Calu3 (cell line): ENCODE results near the gene DOK5. TPM values are rescaled to one million over a fixed set of nuclear protein-coding genes. Genes with fewer than 3 reads are reported as not detected.

ENCODE experiments used
- BruUV-seq: library from RNA; stranded (reverse); fragments of 400-500 nt; replicated peaks from 2 replicates; lab custom pipeline; 2021; lab: Mats Ljungman, UMichigan
- CTCF ChIA-PET: fragments of 300-600 bp; sonication (Branson Sonifier 250); formaldehyde crosslinking; loops from one replicate; lab custom pipeline; 2022; ENCODE audit warnings: antibody characterized with exemption; lab: Charles Lee
- DNase-seq: peaks from one replicate; pipeline ENCODE4 v3.0.0; 2022
- H3K27ac Mint-ChIP-seq: one replicate; pipeline ENCODE4 v1.8.0; 2022; ENCODE audit warnings: mixed read lengths; ENCODE audit not compliant: unreplicated experiment
- H3K27me3 Mint-ChIP-seq: one replicate; pipeline ENCODE4 v1.8.0; 2022; ENCODE audit warnings: mixed read lengths; ENCODE audit not compliant: unreplicated experiment
- H3K36me3 Mint-ChIP-seq: one replicate; pipeline ENCODE4 v1.8.0; 2022; ENCODE audit warnings: mild to moderate bottlenecking, moderate library complexity, mixed read lengths; ENCODE audit not compliant: insufficient read depth, unreplicated experiment
- H3K4me1 Mint-ChIP-seq: one replicate; pipeline ENCODE4 v1.8.0; 2022; ENCODE audit warnings: mild to moderate bottlenecking, low read depth, mixed read lengths; ENCODE audit not compliant: unreplicated experiment
- H3K4me3 Mint-ChIP-seq: one replicate; pipeline ENCODE4 v1.8.0; 2022; ENCODE audit warnings: mild to moderate bottlenecking, low read depth, moderate library complexity, mixed read lengths; ENCODE audit not compliant: unreplicated experiment
- H3K9me3 Mint-ChIP-seq: one replicate; pipeline ENCODE4 v1.8.0; 2022; ENCODE audit warnings: low read depth, mixed read lengths; ENCODE audit not compliant: unreplicated experiment
- intact Hi-C: fragments of 100-400 bp; cut with micrococcal nuclease; formaldehyde crosslinking; loops from one replicate; pipeline ENCODE4 v1.10.0; 2022; ENCODE audit not compliant: unreplicated experiment
- total RNA-seq: library from RNA; stranded (reverse); gene quantifications from 2 replicates; pipeline ENCODE4 v1.2.3, GENCODE V29; 2022
- TF ChIP-seq, protein P1 (sequence below): fragments of 200-600 bp; IDR thresholded peaks from one replicate; pipeline ENCODE4 v1.8.0; 2022; ENCODE audit warnings: antibody characterized with exemption; ENCODE audit not compliant: unreplicated experiment

Gene DOK5
- total RNA-seq, 1 experiment from 2014 or later: 0.17 TPM

DNA sequence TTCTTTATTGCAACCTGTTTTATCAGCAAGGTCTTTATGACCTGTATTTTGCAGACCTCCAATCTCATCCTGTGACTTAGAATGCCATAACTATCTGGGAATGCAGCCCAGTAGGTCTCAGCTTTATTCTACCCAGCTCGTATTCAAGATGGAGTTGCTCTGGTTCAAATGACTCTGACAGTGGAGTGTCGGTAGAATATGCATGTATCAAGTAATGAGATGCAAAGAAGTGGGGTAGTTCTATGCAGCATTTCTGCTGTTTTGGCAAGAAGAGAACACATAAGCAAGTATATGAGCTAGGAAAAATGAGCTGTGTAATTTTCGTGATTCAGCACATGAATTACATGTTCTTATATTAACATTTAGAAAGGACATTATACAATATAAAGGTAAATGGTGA, 185.9 kb downstream of the DOK5 start:
- Mint-ChIP-seq H3K27ac (no peak overlapping the region), H3K36me3 (no peaks in the 10 kb centered on the region), H3K9me3 (no peaks in the 10 kb centered on the region), H3K4me3 (no peak overlapping the region), H3K4me1 (no peaks in the 10 kb centered on the region), H3K27me3 (peaks cover 86% of the 10 kb centered on the region)
- CTCF ChIA-PET: interaction anchor here (1.2 kb wide), 1 partner anchor 11 kb away, joined by 3 read pairs; no protein-coding TSS in a partner anchor
- no peak for DNase-seq
- intact Hi-C loops: loop anchor here (10.0 kb wide), 1 partner anchor 1684 kb away; no protein-coding TSS in a partner anchor
- no TSS peak for BruUV-seq
- TF ChIP-seq, protein P1, sequence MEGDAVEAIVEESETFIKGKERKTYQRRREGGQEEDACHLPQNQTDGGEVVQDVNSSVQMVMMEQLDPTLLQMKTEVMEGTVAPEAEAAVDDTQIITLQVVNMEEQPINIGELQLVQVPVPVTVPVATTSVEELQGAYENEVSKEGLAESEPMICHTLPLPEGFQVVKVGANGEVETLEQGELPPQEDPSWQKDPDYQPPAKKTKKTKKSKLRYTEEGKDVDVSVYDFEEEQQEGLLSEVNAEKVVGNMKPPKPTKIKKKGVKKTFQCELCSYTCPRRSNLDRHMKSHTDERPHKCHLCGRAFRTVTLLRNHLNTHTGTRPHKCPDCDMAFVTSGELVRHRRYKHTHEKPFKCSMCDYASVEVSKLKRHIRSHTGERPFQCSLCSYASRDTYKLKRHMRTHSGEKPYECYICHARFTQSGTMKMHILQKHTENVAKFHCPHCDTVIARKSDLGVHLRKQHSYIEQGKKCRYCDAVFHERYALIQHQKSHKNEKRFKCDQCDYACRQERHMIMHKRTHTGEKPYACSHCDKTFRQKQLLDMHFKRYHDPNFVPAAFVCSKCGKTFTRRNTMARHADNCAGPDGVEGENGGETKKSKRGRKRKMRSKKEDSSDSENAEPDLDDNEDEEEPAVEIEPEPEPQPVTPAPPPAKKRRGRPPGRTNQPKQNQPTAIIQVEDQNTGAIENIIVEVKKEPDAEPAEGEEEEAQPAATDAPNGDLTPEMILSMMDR: no peak

DNA sequence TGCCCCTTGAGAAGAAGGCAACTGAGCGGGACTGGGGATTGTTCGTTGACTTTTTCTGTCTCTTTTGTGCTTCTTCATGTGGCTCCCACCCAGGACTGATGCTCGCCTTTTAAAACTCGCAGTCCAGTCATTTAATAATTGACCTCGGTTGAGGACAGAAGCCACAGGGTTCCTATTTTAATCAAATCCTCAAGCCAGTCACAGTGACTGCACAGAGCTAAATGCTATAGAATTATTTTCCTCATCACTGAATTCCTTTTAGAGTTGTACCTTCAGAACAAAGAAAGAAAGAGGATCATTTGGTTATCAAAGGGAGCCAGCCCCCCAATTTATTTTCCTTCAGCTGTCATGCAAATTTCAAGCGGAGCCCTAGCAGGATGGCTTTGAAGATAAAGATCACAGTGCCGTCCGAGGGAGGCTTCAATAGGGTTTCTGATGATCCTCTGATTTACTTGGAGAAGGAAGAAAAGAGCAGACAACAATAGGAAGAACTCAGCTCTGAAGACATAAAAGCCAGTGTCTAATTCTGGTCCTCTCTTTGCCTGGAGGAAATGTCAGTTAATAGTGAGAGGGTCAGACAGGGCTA, 186.6 kb downstream of the DOK5 start:
- Mint-ChIP-seq H3K36me3 (no peaks in the 10 kb centered on the region), H3K9me3 (no peaks in the 10 kb centered on the region), H3K4me1 (no peaks in the 10 kb centered on the region), H3K27ac (no peak overlapping the region), H3K4me3 (no peak overlapping the region), H3K27me3 (peaks cover 91% of the 10 kb centered on the region)
- CTCF ChIA-PET: interaction anchor here (1.2 kb wide), 1 partner anchor 12 kb away, joined by 3 read pairs; no protein-coding TSS in a partner anchor
- TF ChIP-seq, protein P1: no peak
- intact Hi-C loops: loop anchor here (10.0 kb wide), 1 partner anchor 1683 kb away; no protein-coding TSS in a partner anchor
- BruUV-seq: no TSS peak
- DNase-seq: no peak

DNA sequence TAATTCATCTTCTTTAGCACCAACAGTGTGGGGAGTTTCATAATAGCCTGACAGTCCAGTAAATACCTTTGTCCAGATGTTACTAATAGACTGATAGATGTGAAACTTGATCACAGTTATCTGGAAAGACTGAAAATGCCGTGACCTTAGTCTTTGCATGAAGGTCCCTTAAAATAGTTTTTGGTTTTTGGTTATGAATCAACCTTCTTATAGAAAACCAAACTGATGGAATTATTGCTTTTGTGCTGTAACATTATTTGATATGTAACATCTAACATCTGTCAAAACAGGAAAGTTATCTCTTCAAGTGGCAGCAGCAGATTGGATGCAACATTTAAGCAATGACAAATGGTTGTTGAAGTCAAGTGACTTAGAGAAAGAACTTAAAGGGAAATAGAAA, 190.4 kb downstream of the DOK5 start:
- H3K27ac Mint-ChIP-seq: no peak overlapping the region
- intact Hi-C loops: loop anchor here (10.0 kb wide), 1 partner anchor 1679 kb away; no protein-coding TSS in a partner anchor
- peaks cover 13% of the 10 kb centered on the region for H3K4me1 Mint-ChIP-seq
- no peaks in the 10 kb centered on the region for H3K36me3 Mint-ChIP-seq
- TF ChIP-seq, protein P1: no peak
- H3K27me3 Mint-ChIP-seq: peaks cover 87% of the 10 kb centered on the region
- no TSS peak for BruUV-seq
- CTCF ChIA-PET: no interaction called here
- H3K4me3 Mint-ChIP-seq: no peak overlapping the region
- no peak for DNase-seq
- no peaks in the 10 kb centered on the region for H3K9me3 Mint-ChIP-seq

DNA sequence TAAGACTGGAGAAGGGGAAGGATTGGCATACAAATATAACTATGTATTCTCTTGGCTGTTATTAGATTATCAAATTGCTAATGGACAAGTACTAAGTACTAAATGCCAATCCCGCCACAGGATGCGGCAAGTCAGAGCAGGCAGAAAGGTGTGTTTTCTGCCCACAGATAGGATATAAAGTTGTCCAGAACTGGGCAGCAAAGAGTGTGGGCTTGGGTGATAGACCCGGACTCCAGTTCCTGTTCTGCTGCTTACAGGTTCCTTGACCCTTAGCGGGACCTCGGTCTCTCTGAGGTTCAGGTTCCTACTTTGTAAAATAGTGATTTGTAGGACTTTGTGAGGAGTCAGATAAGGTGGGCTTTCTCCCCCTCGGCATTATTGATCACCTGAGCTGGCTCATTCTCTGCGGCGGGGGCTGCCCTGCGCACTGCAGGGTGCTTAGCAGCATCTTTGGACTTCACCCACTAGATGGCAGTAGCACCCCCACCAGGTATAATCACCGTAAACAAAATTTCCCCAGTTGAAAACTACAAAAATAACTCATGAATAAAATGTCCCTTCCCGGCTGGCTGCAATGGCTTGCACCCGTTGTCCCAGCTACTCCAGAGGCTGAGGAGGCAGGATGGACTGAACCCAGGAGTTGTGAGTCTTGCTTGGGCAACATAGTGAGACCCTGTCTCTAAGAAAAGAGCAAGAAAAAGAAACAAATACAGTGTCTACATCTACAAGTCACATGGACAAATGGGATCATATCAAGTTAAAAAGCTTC, 193.1 kb downstream of the DOK5 start:
- Mint-ChIP-seq H3K27me3 (peaks cover 87% of the 10 kb centered on the region), H3K36me3 (no peaks in the 10 kb centered on the region), H3K4me3 (peak overlapping the region; percentile 37), H3K4me1 (peaks cover 13% of the 10 kb centered on the region), H3K27ac (no peak overlapping the region), H3K9me3 (no peaks in the 10 kb centered on the region)
- CTCF ChIA-PET: interaction anchor here (0.6 to 1.5 kb wide), 5 partner anchors 9 to 1531 kb away, joined by 3 to 6 read pairs (median 4); no protein-coding TSS in a partner anchor
- peak; percentile 75 for DNase-seq
- no TSS peak for BruUV-seq
- TF ChIP-seq, protein P1: peak; percentile 85
- intact Hi-C loops: loop anchor here (10.0 kb wide), 1 partner anchor 1676 kb away; no protein-coding TSS in a partner anchor
